ENCODE measurements around the gene FLNA.

The FLNA gene

GRCh38 chrX:154300816-154301215, 73.6 kb downstream of the FLNA start:
- no peak for DNase-seq (ENCODE audit: low read depth in 1 of 2, low spot score in 1 of 2)
- no peak for TF ChIP-seq JUND (IDR thresholded peaks at IDR 0.05; ENCODE audit: low read depth)
- in situ Hi-C loops (cut with HindIII; ENCODE audit: low pct_unique_long_range_greater_than_20kb, low sequenced_read_pairs): no loop called here

Data from T47D (cell line).